ENCODE measurements around the gene PGGHG. TPM values are rescaled to one million over a fixed set of nuclear protein-coding genes. Genes with fewer than 3 reads are reported as not detected.
A peak's percentile ranks its signal among the peaks of the same experiment; 100 is the strongest.
"Not testable (repeated sequence)": the region's sequence is repeated elsewhere in the genome, so short reads cannot be mapped to it uniquely, and the experiment has no call there.

The PGGHG gene
- total and polyA plus RNA-seq, 4 donors, result 3.9 to 15.9 (median 6.2) TPM

DNA sequence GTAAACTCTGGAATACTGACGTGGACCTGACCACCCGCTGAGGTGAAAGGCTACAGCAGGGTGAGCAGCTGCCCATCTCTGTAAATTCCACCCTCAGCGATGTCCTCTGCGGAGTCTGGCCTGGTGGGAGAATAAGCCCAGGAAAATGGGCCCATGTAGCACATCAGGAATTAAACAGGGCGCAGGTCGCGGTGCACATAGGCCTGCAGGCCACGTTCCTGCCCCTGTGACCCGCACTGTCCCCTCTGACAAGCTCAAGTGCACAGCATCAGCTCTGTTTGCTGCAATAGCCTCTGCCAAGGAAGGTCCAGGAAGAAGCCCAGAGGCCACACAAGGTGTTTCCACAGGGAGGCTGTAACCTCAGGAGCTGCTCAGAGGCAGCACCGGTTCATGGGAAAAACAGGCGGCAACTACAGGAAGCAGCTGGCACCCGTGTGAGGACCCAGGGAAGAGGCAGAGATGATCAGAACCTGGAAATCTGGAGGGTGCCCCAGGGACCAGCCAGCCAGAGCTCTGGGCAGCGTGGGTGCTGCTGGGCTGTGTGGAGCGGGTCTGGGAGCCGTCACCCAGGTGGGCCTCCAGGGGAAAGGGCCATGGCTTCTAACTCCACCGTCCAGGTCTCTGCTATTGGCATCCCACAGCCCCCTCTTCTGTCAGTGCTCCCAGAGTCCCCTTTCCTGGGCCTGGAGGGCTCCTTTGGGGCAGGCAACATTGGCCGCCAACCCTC, 17.9 kb downstream of the PGGHG start:
- Histone ChIP-seq H3K27ac (ENCODE audit: low read depth, low read length) (no peak overlapping the region), H3K4me1 (ENCODE audit: control insufficient read depth, insufficient read depth, low read length) (peaks cover 9% of the 10 kb centered on the region), H3K9me3 (ENCODE audit: control insufficient read depth, insufficient read depth, low read length) (no peaks in the 10 kb centered on the region), H3K27me3 (ENCODE audit: control insufficient read depth, insufficient read depth, low read length) (peaks cover 8% of the 10 kb centered on the region), H3K4me3 (ENCODE audit: low read depth, low read length) (no peak overlapping the region), H3K36me3 (ENCODE audit: control insufficient read depth, insufficient read depth, low read length) (no peaks in the 10 kb centered on the region)
- no peak for DNase-seq (ENCODE audit: low read depth in 4 of 6, low spot score in 6 of 6)
- WGBS (ENCODE audit: insufficient coverage), result 89% methylated on average over 17 of the region's 17 CpGs

DNA sequence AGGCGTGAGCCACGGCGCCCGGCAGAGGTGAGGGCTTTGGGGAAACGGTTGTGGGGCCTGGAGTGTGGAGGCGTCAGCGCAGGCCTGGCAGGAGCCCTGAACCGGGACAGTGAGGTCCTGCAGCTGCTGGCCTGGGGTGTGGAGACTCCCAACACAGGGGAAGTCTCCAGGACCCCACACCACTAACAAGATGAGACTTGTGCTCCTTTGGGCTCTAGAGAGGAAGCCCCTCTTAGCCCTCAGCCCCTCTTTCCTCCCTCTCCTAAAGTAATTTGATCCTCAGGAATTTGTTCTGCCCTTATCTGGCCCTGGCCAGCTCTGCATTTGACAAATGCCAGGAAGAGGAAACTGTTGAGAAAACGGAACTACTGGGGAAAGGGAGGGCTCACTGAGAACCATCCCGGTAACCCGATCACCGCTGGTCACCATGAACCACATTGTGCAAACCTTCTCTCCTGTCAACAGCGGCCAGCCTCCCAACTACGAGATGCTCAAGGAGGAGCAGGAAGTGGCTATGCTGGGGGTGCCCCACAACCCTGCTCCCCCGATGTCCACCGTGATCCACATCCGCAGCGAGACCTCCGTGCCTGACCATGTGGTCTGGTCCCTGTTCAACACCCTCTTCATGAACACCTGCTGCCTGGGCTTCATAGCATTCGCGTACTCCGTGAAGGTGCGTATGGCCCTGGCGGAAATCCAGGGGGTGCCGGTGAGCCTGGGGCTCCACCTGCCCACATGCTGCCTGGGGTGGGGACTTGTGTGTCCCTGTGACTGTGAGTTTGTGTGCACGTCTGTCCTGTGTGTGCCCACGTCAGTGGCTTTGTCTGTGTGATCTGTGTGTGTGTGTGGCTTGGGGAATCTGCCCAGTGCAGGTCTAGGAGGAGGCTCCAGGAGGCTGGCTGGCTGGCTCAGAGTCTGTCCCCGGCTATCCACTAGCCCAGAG, 19.1 kb downstream of the PGGHG start, which contains the start of gene IFITM2:
Gene IFITM2 (plus strand): TSS at position 51 of the 943 bp plus-strand sequence. CDS start 377 bp downstream, at position 428.
- H3K9me3 ChIP-seq (ENCODE audit: control insufficient read depth, insufficient read depth, low read length); H3K4me1 ChIP-seq (ENCODE audit: control insufficient read depth, insufficient read depth, low read length); H3K36me3 ChIP-seq (ENCODE audit: control insufficient read depth, insufficient read depth, low read length): not testable (repeated sequence)
- Histone ChIP-seq H3K27me3 (ENCODE audit: control insufficient read depth, insufficient read depth, low read length) (peaks cover 17% of the 10 kb centered on the region), H3K27ac (ENCODE audit: low read depth, low read length) (peak within 1 kb of the TSS; percentile 64), H3K4me3 (ENCODE audit: low read depth, low read length) (peak within 1 kb of the TSS; percentile 41)
- 14% methylated on average over 7 of the region's 28 CpGs for WGBS (ENCODE audit: insufficient coverage)
- peak in 1 of 6 donors; percentile 65 for DNase-seq (ENCODE audit: low read depth in 4 of 6, low spot score in 6 of 6)

- H3K9me3 ChIP-seq (ENCODE audit: control insufficient read depth, insufficient read depth, low read length); H3K36me3 ChIP-seq (ENCODE audit: control insufficient read depth, insufficient read depth, low read length); DNase-seq (ENCODE audit: low read depth in 4 of 6, low spot score in 6 of 6): not testable (repeated sequence)
- Histone ChIP-seq H3K4me1 (ENCODE audit: control insufficient read depth, insufficient read depth, low read length) (peaks cover 18% of the 10 kb centered on the region), H3K27ac (ENCODE audit: low read depth, low read length) (peak overlapping the region; percentile 45), H3K4me3 (ENCODE audit: low read depth, low read length) (peak overlapping the region; percentile 14), H3K27me3 (ENCODE audit: control insufficient read depth, insufficient read depth, low read length) (peaks cover 26% of the 10 kb centered on the region)
- WGBS (ENCODE audit: insufficient coverage), result 70% methylated on average over 14 of the region's 24 CpGs
These were observed 20.1 kb downstream of the PGGHG start for GRCh38 chr11:308740-309665.

DNA sequence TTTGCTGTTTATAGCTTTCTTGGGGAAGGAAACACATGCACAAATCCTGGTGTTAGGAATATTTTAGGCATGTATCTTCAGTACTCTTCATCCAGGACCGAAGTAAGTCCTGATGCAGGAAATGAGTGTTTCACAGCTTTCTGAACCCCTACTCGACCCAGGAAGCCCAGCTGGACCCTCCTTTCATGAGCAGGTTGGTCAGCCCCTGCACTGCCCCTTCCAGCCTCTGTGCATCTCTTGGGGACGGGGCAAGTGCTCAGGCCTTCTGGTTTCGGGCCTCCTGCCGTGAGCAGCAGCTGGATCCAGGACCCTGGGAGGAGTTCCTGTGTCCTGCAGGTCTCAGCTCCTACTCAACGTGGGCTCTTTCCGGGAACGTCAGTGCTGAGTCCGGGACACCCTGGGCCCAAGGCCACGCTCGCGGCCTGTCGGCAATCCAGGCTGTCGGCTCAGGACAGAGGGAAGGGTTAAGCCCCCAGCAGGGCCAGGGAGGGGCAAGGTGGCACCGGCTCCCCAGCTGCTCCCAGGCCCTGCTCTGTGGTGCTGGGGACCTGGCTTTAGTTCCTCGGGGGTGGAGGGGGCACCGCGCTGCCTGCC, 21.1 kb downstream of the PGGHG start:
- peaks cover 18% of the 10 kb centered on the region for H3K4me1 ChIP-seq (ENCODE audit: control insufficient read depth, insufficient read depth, low read length)
- WGBS (ENCODE audit: insufficient coverage), result 45% methylated on average over 2 of the region's 18 CpGs
- H3K9me3 ChIP-seq (ENCODE audit: control insufficient read depth, insufficient read depth, low read length); H3K36me3 ChIP-seq (ENCODE audit: control insufficient read depth, insufficient read depth, low read length); DNase-seq (ENCODE audit: low read depth in 4 of 6, low spot score in 6 of 6): not testable (repeated sequence)
- H3K27ac ChIP-seq (ENCODE audit: low read depth, low read length), result peak overlapping the region; percentile 17
- peak overlapping the region; percentile 26 for H3K4me3 ChIP-seq (ENCODE audit: low read depth, low read length)
- peaks cover 34% of the 10 kb centered on the region for H3K27me3 ChIP-seq (ENCODE audit: control insufficient read depth, insufficient read depth, low read length)

- peaks cover 21% of the 10 kb centered on the region for H3K4me1 ChIP-seq (ENCODE audit: control insufficient read depth, insufficient read depth, low read length)
- WGBS (ENCODE audit: insufficient coverage), result no CpG with 5 or more reads among the region's 71 CpGs
- peaks cover 44% of the 10 kb centered on the region for H3K27me3 ChIP-seq (ENCODE audit: control insufficient read depth, insufficient read depth, low read length)
- H3K9me3 ChIP-seq (ENCODE audit: control insufficient read depth, insufficient read depth, low read length); H3K4me3 ChIP-seq (ENCODE audit: low read depth, low read length); DNase-seq (ENCODE audit: low read depth in 4 of 6, low spot score in 6 of 6); H3K36me3 ChIP-seq (ENCODE audit: control insufficient read depth, insufficient read depth, low read length); H3K27ac ChIP-seq (ENCODE audit: low read depth, low read length): not testable (repeated sequence)
These were observed 22.3 kb downstream of the PGGHG start for GRCh38 chr11:311013-311748.

DNA sequence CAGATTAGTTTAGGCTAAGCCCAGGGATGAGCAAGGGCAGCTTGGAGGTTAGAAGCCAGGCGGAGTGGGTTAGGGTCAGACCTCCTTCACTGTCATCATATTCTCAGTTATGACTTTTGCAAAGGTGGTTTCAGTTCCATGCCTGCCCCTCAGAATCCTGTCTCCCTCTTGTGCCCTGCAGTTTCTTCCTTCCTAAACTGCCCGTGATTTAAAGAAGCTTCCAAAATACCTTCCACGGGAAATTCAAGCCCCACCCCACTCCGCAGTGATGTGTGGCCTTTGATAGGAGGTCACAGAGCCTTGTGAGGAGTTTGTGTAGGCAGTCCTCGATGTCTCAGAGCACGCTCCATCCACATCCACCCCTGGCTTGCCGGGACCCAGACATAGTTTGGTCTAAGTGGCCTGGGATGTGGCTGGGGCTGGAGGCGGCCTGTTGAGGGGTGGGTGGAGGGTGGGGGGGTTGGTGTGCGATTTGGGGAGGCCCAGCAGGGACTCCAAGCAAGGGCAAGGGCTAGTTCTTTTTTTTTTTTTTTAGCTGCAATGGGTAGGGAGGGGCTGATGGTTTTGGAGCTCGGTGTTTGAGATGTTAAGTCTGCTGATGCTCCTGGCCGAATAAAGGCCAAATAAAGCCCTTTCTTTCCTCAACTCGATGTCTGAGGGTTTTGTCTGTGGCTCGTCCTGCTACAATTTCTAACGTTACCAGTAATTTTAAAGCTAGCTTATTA, 23.3 kb downstream of the PGGHG start:
- Histone ChIP-seq H3K27me3 (ENCODE audit: control insufficient read depth, insufficient read depth, low read length) (peaks cover 55% of the 10 kb centered on the region), H3K27ac (ENCODE audit: low read depth, low read length) (no peak overlapping the region), H3K9me3 (ENCODE audit: control insufficient read depth, insufficient read depth, low read length) (no peaks in the 10 kb centered on the region), H3K4me3 (ENCODE audit: low read depth, low read length) (no peak overlapping the region), H3K4me1 (ENCODE audit: control insufficient read depth, insufficient read depth, low read length) (peaks cover 21% of the 10 kb centered on the region), H3K36me3 (ENCODE audit: control insufficient read depth, insufficient read depth, low read length) (no peaks in the 10 kb centered on the region)
- no peak for DNase-seq (ENCODE audit: low read depth in 4 of 6, low spot score in 6 of 6)
- 93% methylated on average over 2 of the region's 14 CpGs for WGBS (ENCODE audit: insufficient coverage)

- Histone ChIP-seq H3K36me3 (ENCODE audit: control insufficient read depth, insufficient read depth, low read length) (no peaks in the 10 kb centered on the region), H3K27me3 (ENCODE audit: control insufficient read depth, insufficient read depth, low read length) (peaks cover 59% of the 10 kb centered on the region), H3K9me3 (ENCODE audit: control insufficient read depth, insufficient read depth, low read length) (no peaks in the 10 kb centered on the region), H3K4me1 (ENCODE audit: control insufficient read depth, insufficient read depth, low read length) (peaks cover 20% of the 10 kb centered on the region), H3K27ac (ENCODE audit: low read depth, low read length) (peak overlapping the region; percentile 49), H3K4me3 (ENCODE audit: low read depth, low read length) (no peak overlapping the region)
- no peak for DNase-seq (ENCODE audit: low read depth in 4 of 6, low spot score in 6 of 6)
- WGBS (ENCODE audit: insufficient coverage), result 46% methylated on average over 7 of the region's 8 CpGs
These were observed 24.4 kb downstream of the PGGHG start for GRCh38 chr11:313304-313786.

Measured in spinal cord (tissue), 10 donors.